Measurements from ENCODE around the gene GULP1. TPM values are rescaled to one million over a fixed set of nuclear protein-coding genes. Genes with fewer than 3 reads are reported as not detected.
"Not testable (repeated sequence)": the region's sequence is repeated elsewhere in the genome, so short reads cannot be mapped to it uniquely, and the experiment has no call there.

Gene GULP1
- total RNA-seq, 1 donor from 2014 or later, result 19.9 TPM

DNA sequence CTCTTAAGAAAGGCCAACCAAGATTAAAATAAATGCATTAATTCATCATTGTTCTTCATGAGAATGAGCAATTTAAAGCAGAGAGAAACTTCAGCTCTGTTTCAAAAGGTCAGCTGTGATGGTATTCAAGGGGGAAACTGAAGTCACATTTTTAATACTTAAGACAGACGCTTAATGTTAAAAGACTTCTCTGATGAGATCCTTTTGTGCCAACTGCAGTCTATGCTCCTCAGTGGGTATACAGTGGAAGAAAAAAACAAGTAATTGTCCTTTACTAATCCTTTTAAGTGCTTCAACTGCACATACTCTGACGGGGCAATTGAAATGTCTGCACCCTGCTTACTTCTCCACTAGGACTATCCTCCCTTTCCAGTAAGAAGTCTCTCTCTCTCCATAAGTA lies 309.7 kb downstream of the GULP1 start:
- DNase-seq (ENCODE audit: low spot score), result no peak

DNA sequence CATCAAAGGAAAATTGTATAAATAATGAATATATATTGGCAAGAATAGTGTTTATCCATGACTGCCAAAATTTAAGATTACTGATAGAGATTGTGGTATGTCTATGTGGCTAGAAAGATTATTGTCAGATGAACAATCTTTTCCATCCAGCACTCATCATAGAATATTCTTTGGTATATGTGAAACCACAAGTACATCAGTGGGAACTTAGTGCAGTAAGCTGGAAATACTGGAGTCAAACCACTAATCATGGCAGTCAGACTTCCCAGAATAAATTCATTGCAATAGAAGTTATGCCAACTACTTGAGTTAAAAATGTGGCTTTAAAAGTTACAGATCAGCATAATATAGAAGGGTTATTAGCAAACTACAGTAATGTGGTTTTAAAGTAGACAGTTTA lies 310.3 kb downstream of the GULP1 start:
- no peak for DNase-seq (ENCODE audit: low spot score)

DNA sequence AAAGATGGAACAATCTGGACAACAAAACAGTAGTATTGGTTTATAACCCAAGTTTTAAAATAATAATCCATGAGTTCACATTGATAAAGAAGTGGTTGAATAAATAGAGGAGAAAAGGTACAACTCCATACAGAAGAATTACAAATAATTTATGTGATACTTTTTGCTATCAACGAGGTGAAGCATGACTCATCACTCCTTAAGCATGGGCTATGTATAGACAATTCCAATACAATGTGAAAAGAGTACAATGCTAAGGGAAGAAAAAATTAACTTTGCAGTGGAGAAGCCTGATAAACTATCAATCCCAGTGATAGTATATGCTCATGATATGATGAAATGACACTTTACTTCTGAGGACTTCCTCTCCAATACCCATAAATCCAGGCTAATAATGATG lies 312.9 kb downstream of the GULP1 start:
- DNase-seq (ENCODE audit: low spot score), result no peak

DNA sequence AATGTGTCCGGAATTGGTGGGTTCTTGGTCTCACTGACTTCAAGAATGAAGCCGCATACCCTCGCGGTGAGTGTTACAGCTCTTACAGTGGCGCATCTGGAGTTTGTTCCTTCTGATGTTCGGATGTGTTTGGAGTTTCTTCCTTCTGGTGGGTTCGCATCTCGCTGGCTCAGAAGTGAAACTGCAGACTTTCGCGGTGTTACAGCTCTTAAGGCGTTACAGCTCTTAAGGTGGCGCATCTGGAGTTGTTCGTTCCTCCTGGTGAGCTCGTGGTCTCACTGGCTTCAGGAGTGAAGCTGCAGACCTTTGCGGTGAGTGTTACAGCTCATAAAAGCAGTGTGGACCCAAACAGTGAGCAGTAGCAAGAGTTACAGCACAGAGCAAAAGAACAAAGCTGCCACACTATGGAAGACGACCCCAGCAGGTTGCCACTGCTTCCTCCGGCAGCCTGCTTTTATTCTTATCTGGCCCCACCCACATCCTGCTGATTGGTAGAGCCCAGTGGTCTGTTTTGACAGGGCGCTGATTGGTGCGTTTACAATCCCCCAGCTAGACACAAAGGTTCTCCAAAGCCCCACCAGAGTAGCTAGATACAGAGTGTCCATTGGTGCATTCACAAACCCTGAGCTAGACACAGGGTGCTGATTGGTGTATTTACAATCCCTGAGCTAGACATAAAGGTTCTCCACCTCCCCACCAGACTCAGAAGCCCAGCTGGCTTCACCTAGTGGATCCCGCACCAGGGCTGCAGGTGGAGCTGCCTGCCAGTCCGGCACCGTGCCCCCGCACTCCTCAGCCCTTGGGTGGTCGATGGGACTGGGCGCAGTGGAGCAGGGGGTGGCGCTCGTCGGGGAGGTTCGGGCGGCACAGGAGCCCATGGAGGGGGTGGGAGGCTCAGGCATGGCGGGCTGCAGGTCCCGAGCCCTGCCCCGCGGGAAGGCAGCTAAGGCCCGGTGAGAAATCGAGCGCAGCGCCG lies 314.2 kb downstream of the GULP1 start:
- not testable (repeated sequence) for DNase-seq (ENCODE audit: low spot score)

DNA sequence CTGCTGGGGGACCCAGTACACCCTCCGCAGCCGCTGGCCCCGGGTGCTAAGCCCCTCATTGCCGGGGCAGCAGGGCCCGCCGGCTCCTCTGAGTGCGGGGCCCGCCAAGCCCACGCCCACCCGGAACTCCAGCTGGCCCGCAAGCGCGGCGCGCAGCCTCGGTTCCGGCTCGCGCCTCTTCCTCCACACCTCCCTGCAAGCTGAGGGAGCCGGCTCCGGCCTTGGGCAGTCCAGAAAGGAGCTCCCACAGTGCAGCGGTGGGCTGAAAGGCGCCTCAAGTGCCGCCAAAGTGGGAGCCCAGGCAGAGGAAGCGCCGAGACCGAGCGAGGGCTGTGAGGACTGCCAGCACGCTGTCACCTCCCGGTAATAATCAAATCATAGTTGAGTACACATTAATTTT lies 314.9 kb downstream of the GULP1 start:
- DNase-seq (ENCODE audit: low spot score), result not testable (repeated sequence)

DNA sequence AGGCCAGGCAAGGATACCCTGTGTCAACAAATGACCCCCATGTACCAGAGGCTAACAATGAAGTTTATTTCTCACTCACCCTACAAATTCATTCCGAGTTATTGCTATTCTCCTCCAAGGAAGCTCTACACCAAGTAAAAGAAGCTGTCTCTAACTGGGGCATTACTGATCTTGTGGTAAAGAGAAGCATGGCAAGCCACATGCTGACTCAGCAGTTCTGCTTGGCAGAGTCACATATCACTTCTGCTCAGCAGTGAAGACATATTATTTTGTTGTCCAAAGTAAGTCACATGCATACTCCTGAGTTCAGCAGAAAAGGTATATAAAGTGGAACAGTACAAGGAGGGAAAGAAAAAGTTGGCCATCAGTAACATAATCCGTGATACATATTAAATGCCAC lies 315.8 kb downstream of the GULP1 start:
- DNase-seq (ENCODE audit: low spot score), result no peak

- DNase-seq (ENCODE audit: low spot score), result no peak
These were observed 317.8 kb downstream of the GULP1 start for GRCh38 chr2:188609321-188610049.

DNA sequence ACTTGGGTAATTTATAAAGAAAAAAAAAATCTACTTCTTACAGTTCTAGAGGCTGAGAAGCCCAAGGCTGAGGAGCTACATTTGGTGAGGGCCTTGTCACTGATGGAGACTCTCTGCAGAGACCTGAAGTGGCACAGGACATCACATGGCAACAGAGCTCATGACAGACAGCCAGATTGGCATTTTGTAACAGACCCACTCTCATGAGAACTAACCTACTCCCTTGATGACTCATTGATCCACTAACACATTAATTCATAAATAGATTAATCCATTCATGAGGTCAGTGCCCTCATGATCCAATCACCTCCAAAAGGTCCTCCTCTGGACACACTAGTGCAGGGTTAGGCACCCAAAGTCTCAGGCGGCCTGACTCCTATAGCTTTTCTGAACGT lies 318.4 kb downstream of the GULP1 start:
- no peak for DNase-seq (ENCODE audit: low spot score)

- no peak for DNase-seq (ENCODE audit: low spot score)
These were observed 319.2 kb downstream of the GULP1 start for GRCh38 chr2:188610827-188611226.

GRCh38 chr2:188619146-188619545 lies 327.5 kb downstream of the GULP1 start:
- DNase-seq (ENCODE audit: low spot score), result no peak

- DNase-seq (ENCODE audit: low spot score), result no peak
These were observed 329.2 kb downstream of the GULP1 start for GRCh38 chr2:188620916-188621315.

- no peak for DNase-seq (ENCODE audit: low spot score)
These were observed 331.1 kb downstream of the GULP1 start for GRCh38 chr2:188622601-188623260.

- DNase-seq (ENCODE audit: low spot score), result no peak
These were observed 332.4 kb downstream of the GULP1 start for GRCh38 chr2:188623995-188624643.

DNA sequence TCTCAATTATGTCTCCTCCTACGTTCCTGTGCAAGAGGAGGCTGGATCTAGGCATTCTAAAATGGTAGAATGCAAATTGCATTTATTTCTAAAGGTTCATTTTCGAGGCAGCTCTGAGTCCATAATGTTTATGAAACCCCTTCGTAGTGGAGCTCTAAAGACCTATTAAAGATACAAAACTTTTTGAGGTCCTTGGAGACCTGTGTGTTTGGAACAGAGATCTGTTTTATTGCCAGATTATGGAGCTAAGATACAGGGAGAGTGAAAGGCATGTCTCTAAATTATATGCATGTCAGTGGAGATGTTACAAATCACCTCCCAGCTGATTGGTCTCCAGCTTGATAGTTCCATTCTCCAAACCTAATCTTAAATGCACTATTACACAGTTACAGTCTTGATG lies 335.8 kb downstream of the GULP1 start:
- no peak for DNase-seq (ENCODE audit: low spot score)

DNA sequence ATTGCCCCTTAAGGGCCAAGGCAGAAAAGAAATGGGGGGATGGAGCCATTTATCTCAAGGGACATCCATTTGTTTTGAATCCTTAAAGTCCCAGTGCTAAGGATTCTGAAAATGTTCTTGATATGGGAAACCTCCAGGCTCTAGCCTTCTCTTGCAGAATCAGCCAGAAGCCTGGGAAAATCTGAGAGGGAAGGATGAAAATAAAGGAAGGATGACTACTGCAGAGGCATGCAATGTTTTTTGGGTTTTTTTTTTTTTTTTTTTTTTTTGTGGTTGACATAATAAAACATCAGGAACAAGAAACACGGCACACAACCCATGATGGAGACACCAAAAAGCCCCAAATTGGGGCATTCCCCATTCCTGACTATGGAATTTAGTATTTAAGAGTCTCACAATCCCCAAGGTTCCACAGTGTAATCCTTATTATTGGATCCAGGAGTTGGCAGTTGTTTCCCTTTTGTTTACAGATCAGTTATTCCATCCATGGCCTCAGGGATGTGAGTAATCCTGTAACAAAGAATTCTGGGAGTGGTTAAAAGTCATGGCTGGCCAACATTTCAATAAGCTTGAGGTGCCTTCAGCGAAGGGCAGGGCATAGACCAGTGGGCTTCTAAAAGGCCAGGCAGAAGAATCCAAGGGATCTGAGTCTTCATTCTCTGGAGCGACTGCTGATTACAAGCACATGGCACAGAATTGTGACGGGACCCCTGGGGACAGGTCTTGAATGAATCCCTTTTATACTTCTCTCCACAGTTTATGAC lies 337.5 kb downstream of the GULP1 start:
- DNase-seq (ENCODE audit: low spot score), result no peak

- DNase-seq (ENCODE audit: low spot score), result no peak
These were observed 338.3 kb downstream of the GULP1 start for GRCh38 chr2:188629753-188630527.

GRCh38 chr2:188631037-188631809 lies 339.5 kb downstream of the GULP1 start:
- no peak for DNase-seq (ENCODE audit: low spot score)

GRCh38 chr2:188634656-188635055 lies 343.0 kb downstream of the GULP1 start:
- DNase-seq (ENCODE audit: low spot score), result no peak
